ENCODE measurements around the gene NPC1. TPM values are rescaled to one million over a fixed set of nuclear protein-coding genes. Genes with fewer than 3 reads are reported as not detected.
"Not testable (repeated sequence)": the region's sequence is repeated elsewhere in the genome, so short reads cannot be mapped to it uniquely, and the experiment has no call there.

NPC1 gene
- total RNA-seq, 3 donors from 2014 or later: 39.5 to 100 (median 81.3) TPM

- Histone ChIP-seq H3K27ac (no peak overlapping the region), H3K4me1 (no peaks in the 10 kb centered on the region), H3K36me3 (no peaks in the 10 kb centered on the region), H3K4me3 (no peak overlapping the region), H3K9me3 (no peaks in the 10 kb centered on the region), H3K27me3 (no peaks in the 10 kb centered on the region)
- TF ChIP-seq POLR2A (IDR thresholded peaks at IDR 0.05) (no peak), CTCF (IDR thresholded peaks at IDR 0.05) (no peak), POLR2AphosphoS5 (IDR thresholded peaks at IDR 0.05) (no peak)
- DNase-seq (ENCODE audit: low spot score in 2 of 2): no peak
- intact Hi-C loops (cut with DNase I; ENCODE audit: low total_unique reads): no loop called here
Observed at GRCh38 chr18:23494992-23495391, 91.3 kb downstream of the NPC1 start.

- Histone ChIP-seq H3K27me3 (no peaks in the 10 kb centered on the region), H3K36me3 (no peaks in the 10 kb centered on the region), H3K4me1 (no peaks in the 10 kb centered on the region), H3K27ac (no peak overlapping the region), H3K4me3 (no peak overlapping the region), H3K9me3 (no peaks in the 10 kb centered on the region)
- DNase-seq (ENCODE audit: low spot score in 2 of 2): no peak
- TF ChIP-seq CTCF (IDR thresholded peaks at IDR 0.05) (no peak), POLR2A (IDR thresholded peaks at IDR 0.05) (no peak)
- intact Hi-C loops (cut with DNase I; ENCODE audit: low total_unique reads): no loop called here
Observed at GRCh38 chr18:23493654-23494053, 92.7 kb downstream of the NPC1 start.

GRCh38 chr18:23489586-23489985 is 96.7 kb downstream of the NPC1 start:
- DNase-seq (ENCODE audit: low spot score in 2 of 2): not testable (repeated sequence)

DNA sequence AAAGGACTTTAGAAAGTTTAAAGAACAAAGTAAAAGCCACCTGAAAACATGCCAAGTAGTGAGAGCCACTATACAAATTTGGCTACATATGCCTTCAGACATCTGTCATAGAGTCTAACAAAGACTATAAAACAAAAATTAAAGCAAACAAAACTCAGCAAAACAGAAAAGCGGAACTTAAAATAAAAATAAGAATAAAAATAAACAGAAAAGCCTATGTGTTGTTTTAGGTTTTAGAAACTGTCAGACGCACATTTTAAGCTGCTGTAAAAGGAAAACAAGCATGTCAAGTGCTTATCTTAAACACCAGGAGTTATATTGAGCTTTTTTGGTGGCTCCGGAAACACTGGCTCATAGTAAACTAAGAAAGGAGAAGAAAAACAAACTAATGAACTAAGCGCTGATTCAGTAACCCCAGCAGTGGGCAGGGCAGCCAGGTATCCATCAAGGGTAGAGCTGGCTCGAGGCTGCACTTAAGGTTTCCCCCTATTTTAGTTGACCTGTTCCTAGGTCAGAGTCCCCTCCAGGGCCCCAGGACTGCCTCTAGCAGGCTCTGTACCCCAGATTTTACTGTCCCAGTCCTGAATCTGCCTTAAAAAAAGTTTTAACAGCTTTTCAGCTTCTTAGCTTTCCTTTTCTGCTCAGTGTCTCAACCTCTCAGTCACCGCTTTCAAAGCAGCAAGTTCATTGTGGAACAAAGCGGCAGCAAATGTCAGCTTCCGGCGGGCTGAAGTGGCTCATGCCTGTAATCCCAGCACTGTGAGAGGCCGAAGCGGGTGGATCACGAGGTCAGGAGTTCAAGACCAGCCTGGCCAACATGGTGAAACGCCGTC is 98.4 kb downstream of the NPC1 start:
- no peaks in the 10 kb centered on the region for H3K9me3 ChIP-seq
- H3K27ac ChIP-seq: no peak overlapping the region
- no peaks in the 10 kb centered on the region for H3K27me3 ChIP-seq
- TF ChIP-seq POLR2A (IDR thresholded peaks at IDR 0.05) (no peak), POLR2AphosphoS5 (IDR thresholded peaks at IDR 0.05) (no peak), CTCF (IDR thresholded peaks at IDR 0.05) (no peak)
- H3K4me3 ChIP-seq: no peak overlapping the region
- no peaks in the 10 kb centered on the region for H3K4me1 ChIP-seq
- no peaks in the 10 kb centered on the region for H3K36me3 ChIP-seq
- intact Hi-C loops (cut with DNase I; ENCODE audit: low total_unique reads): no loop called here
- no peak for DNase-seq (ENCODE audit: low spot score in 2 of 2)

More at GRCh38 chr18:23489586-23489985, 96.7 kb downstream of the NPC1 start:
- intact Hi-C loops (cut with DNase I; ENCODE audit: low total_unique reads); H3K4me3 ChIP-seq; H3K4me1 ChIP-seq; H3K36me3 ChIP-seq; H3K27ac ChIP-seq; H3K9me3 ChIP-seq; H3K27me3 ChIP-seq: not testable (repeated sequence)

GRCh38 chr18:23485386-23485785 is 100.9 kb downstream of the NPC1 start:
- H3K27me3 ChIP-seq: no peaks in the 10 kb centered on the region
- DNase-seq (ENCODE audit: low spot score in 2 of 2): no peak
- intact Hi-C loops (cut with DNase I; ENCODE audit: low total_unique reads): no loop called here
- no peak overlapping the region for H3K27ac ChIP-seq
- H3K9me3 ChIP-seq: no peaks in the 10 kb centered on the region
- no peak for TF ChIP-seq POLR2A (IDR thresholded peaks at IDR 0.05)
- TF ChIP-seq CTCF (IDR thresholded peaks at IDR 0.05): no peak
- no peak for TF ChIP-seq POLR2AphosphoS5 (IDR thresholded peaks at IDR 0.05)
- H3K36me3 ChIP-seq: no peaks in the 10 kb centered on the region
- no peak overlapping the region for H3K4me3 ChIP-seq
- no peaks in the 10 kb centered on the region for H3K4me1 ChIP-seq
